HL-60 (cell line): ENCODE results near the gene C11orf71.

ENCODE experiments used
- DNase-seq, 2 experiments: peaks; one replicate each; pipeline ENCODE4 v3.0.0-alpha.2; 2010 to 2020; ENCODE audit warnings: low read depth in 1 of 2, low spot score in 1 of 2
- H3K27ac ChIP-seq: fragments of 250-450 bp; sonication (Bioruptor Pico); replicated peaks from 2 replicates; pipeline ENCODE4 v1.5.1; 2020; ENCODE audit warnings: mild to moderate bottlenecking, moderate library complexity
- H3K27me3 ChIP-seq: fragments of 250-450 bp; sonication (Bioruptor Pico); 2 replicates; pipeline ENCODE4 v1.5.1; 2021; ENCODE audit warnings: mild to moderate bottlenecking, moderate library complexity; ENCODE audit not compliant: insufficient read depth, poor library complexity, severe bottlenecking
- H3K4me3 ChIP-seq: replicated peaks from 2 replicates; pipeline ENCODE4 v1.5.1; 2011; ENCODE audit warnings: mild to moderate bottlenecking, control low read depth, low read length; ENCODE audit not compliant: insufficient read depth
- GABPA ChIP-seq: IDR thresholded peaks from 2 replicates; pipeline ENCODE4 v1.6.1; 2012; ENCODE audit warnings: low read depth
- POLR2AphosphoS5 ChIP-seq: IDR thresholded peaks from 2 replicates; pipeline ENCODE4 v1.6.1; 2012; ENCODE audit warnings: low read depth
- SPI1 ChIP-seq: IDR thresholded peaks from 2 replicates; pipeline ENCODE4 v1.6.1; 2012; ENCODE audit warnings: low read depth, mild to moderate bottlenecking, borderline replicate concordance
- TF ChIP-seq, protein P1 (sequence below): IDR thresholded peaks from one replicate; pipeline ENCODE4 v1.5.1; 2011; ENCODE audit warnings: low read length, control low read depth, inconsistent platforms; ENCODE audit not compliant: insufficient read depth
- TF ChIP-seq, protein P2 (sequence below): IDR thresholded peaks from 2 replicates; pipeline ENCODE4 v1.6.1; 2012; ENCODE audit warnings: low read depth; ENCODE audit not compliant: insufficient replicate concordance

The C11orf71 gene

DNA sequence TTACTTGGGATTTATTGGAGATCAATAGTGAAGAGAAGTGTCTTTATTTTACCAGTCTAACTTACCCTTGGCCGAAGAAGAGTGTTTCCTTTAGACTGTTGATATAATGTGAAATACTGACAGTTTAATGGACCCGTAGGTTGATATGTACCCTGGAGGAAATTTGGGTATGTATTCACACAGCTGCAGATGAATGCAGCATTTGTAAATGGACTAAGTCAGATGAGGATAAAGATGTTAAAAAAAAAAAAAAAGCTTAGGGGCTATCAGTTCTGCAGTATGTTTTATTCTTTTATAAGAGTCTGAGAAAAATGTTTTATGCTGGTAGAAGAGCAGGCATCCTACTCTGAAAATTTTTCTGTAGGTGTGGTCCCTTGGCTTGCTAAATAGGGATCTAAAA, 41.6 kb upstream of the C11orf71 start:
- TF ChIP-seq, protein P1, sequence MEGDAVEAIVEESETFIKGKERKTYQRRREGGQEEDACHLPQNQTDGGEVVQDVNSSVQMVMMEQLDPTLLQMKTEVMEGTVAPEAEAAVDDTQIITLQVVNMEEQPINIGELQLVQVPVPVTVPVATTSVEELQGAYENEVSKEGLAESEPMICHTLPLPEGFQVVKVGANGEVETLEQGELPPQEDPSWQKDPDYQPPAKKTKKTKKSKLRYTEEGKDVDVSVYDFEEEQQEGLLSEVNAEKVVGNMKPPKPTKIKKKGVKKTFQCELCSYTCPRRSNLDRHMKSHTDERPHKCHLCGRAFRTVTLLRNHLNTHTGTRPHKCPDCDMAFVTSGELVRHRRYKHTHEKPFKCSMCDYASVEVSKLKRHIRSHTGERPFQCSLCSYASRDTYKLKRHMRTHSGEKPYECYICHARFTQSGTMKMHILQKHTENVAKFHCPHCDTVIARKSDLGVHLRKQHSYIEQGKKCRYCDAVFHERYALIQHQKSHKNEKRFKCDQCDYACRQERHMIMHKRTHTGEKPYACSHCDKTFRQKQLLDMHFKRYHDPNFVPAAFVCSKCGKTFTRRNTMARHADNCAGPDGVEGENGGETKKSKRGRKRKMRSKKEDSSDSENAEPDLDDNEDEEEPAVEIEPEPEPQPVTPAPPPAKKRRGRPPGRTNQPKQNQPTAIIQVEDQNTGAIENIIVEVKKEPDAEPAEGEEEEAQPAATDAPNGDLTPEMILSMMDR: no peak
- TF ChIP-seq, protein P2, sequence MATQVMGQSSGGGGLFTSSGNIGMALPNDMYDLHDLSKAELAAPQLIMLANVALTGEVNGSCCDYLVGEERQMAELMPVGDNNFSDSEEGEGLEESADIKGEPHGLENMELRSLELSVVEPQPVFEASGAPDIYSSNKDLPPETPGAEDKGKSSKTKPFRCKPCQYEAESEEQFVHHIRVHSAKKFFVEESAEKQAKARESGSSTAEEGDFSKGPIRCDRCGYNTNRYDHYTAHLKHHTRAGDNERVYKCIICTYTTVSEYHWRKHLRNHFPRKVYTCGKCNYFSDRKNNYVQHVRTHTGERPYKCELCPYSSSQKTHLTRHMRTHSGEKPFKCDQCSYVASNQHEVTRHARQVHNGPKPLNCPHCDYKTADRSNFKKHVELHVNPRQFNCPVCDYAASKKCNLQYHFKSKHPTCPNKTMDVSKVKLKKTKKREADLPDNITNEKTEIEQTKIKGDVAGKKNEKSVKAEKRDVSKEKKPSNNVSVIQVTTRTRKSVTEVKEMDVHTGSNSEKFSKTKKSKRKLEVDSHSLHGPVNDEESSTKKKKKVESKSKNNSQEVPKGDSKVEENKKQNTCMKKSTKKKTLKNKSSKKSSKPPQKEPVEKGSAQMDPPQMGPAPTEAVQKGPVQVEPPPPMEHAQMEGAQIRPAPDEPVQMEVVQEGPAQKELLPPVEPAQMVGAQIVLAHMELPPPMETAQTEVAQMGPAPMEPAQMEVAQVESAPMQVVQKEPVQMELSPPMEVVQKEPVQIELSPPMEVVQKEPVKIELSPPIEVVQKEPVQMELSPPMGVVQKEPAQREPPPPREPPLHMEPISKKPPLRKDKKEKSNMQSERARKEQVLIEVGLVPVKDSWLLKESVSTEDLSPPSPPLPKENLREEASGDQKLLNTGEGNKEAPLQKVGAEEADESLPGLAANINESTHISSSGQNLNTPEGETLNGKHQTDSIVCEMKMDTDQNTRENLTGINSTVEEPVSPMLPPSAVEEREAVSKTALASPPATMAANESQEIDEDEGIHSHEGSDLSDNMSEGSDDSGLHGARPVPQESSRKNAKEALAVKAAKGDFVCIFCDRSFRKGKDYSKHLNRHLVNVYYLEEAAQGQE: no peak
- no peak for TF ChIP-seq POLR2AphosphoS5
- TF ChIP-seq SPI1: no peak
- no peak for TF ChIP-seq GABPA
- no peak overlapping the region for H3K4me3 ChIP-seq

DNA sequence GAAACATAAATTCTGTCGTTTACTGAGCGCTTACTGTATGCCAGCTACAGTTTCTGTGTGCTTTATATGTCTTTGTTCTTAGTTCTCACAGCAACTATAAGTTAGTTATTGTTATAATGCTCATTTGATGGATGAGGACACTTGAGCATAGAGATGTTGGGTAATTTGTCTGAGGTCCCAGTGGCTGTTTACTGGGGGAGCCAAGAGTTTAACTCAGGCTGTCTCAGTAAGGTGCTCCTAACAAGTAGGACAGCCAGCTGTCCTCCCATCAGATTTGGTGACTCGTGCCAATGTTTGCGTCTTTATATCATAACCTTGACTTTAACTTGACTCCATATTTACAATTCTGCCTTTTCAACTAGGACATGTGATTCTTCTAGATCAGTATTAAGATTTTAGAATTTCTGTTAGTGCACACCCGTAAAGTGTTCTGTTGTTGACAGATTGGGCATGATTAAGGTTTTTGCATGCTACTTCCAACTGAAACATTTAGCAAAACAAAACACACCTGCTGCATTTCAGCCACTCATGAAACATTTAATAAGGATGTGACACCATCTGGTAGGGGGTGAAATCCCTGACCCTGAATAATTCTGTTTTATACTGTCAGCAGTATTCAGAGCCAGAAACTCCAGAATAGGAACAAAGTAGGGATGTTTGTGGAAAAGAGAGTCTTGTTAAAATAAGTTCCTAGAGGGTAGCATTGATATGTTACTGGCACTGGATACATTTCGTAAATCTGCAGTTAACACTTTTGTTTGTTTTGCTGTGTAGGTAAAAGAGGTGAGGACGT, 40.9 kb upstream of the C11orf71 start:
- no peak for DNase-seq
- H3K4me3 ChIP-seq: no peak overlapping the region
- no peak overlapping the region for H3K27ac ChIP-seq
- H3K27me3 ChIP-seq: no peaks in the 10 kb centered on the region
- TF ChIP-seq GABPA (no peak), POLR2AphosphoS5 (no peak), SPI1 (no peak)
- TF ChIP-seq, protein P1: no peak
- TF ChIP-seq, protein P2: no peak

More for the DNA sequence above, 41.6 kb upstream of the C11orf71 start:
- Histone ChIP-seq H3K27ac (no peak overlapping the region), H3K27me3 (no peaks in the 10 kb centered on the region)
- no peak for DNase-seq

DNA sequence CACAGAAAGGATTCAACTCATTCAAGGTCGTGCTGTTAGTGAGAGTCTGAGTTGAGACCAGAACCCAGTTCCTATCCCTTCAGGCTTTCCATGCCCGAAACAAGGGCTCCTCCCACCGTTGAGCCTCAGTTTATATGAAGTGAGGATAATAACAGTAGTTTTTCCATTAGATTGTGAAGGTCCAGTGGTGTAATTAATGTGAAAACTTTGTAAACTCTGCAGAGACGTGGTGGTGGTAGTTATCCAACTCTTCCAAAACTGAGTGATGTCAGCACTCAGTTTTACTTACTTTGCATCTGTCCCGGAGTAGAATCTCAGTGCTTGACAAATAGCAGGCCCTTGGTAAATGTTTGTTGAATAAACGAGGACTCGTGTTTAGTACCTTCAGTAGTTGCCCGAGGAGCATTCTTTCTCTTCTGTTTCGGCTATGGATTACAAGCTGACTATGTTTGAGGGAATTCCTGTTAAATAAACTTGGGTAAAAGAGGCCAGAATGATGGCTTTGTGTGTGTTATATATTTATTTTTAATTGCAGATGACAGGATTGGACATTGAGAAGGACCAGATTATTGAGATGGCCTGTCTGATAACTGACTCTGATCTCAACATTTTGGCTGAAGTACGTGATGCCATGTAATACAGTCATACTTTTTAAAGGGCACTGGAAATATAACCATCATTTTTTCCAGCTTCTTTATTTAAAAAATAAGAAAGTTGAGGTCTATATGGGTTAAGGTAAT, 40.0 kb upstream of the C11orf71 start:
- TF ChIP-seq POLR2AphosphoS5: no peak
- TF ChIP-seq, protein P1: no peak
- no peak for TF ChIP-seq SPI1
- no peak for TF ChIP-seq GABPA
- TF ChIP-seq, protein P2: no peak
- H3K4me3 ChIP-seq: peak overlapping the region; percentile 100
- DNase-seq: no peak
- no peak overlapping the region for H3K27ac ChIP-seq
- no peaks in the 10 kb centered on the region for H3K27me3 ChIP-seq
